ENCODE measurements around the gene SRPK2. TPM values are rescaled to one million over a fixed set of nuclear protein-coding genes. Genes with fewer than 3 reads are reported as not detected.

Gene SRPK2
- total RNA-seq, 4 donors from 2014 or later, result 39.6 to 66.9 (median 45.6) TPM

DNA sequence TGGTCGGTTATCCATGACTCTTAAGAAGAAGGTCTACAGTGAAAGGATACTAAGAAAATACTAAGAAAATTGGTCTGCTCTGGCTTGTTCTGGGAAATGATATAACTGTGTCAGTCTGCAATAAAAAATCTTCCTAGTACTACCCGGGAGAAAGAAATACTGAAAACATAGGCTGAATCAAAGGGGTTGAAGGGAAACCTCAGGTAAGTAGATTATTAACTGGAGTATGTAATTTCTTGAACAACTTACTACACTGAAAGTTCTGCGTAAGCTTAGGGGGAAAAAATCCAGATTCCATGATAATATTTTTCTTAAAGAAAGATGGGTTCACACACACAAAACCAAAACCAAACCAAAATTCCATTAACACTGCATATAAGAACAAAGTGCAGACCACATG, 231.4 kb downstream of the SRPK2 start:
- TF ChIP-seq, protein P1, sequence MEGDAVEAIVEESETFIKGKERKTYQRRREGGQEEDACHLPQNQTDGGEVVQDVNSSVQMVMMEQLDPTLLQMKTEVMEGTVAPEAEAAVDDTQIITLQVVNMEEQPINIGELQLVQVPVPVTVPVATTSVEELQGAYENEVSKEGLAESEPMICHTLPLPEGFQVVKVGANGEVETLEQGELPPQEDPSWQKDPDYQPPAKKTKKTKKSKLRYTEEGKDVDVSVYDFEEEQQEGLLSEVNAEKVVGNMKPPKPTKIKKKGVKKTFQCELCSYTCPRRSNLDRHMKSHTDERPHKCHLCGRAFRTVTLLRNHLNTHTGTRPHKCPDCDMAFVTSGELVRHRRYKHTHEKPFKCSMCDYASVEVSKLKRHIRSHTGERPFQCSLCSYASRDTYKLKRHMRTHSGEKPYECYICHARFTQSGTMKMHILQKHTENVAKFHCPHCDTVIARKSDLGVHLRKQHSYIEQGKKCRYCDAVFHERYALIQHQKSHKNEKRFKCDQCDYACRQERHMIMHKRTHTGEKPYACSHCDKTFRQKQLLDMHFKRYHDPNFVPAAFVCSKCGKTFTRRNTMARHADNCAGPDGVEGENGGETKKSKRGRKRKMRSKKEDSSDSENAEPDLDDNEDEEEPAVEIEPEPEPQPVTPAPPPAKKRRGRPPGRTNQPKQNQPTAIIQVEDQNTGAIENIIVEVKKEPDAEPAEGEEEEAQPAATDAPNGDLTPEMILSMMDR (IDR thresholded peaks at IDR 0.05; ENCODE audit: low read depth), result no peak

DNA sequence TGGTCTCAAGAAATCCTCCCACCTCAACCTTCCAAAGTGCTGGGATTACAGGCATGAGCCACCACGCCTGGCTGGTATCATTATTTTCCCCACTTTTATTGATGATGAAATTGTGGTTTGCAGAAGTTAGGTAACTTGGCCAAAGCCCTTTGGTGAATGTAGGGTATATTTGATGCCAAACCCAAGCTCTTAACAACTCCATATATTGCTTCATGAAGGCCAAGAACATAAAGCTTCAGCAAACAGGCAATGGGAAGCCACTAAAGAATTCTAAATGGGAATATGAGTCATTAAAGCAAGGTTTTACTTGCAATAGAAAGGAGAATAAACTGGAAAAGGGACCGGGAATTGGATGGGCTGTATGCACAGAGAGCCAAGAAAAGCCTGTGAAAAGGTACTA, 232.0 kb downstream of the SRPK2 start:
- TF ChIP-seq, protein P1 (IDR thresholded peaks at IDR 0.05; ENCODE audit: low read depth), result no peak

DNA sequence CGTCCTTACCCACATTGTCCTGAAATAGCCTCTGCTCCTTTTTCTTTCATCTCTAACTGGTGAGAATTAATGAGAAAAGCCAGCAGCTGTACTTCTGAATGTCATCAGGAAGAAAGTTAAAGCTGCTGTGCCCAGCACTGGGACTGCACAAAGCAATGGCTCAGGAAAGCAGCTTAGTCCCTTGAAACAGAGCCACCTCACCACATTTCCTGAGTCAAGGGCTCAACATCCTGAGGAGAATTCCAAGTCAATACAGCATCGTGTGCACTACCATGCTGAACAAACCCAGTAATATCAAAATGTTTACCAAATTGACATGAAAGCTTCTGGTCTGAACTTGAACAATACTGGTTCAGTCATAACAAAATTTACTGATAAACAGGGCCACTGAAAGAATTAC, 234.6 kb downstream of the SRPK2 start:
- TF ChIP-seq, protein P1 (IDR thresholded peaks at IDR 0.05; ENCODE audit: low read depth), result no peak

DNA sequence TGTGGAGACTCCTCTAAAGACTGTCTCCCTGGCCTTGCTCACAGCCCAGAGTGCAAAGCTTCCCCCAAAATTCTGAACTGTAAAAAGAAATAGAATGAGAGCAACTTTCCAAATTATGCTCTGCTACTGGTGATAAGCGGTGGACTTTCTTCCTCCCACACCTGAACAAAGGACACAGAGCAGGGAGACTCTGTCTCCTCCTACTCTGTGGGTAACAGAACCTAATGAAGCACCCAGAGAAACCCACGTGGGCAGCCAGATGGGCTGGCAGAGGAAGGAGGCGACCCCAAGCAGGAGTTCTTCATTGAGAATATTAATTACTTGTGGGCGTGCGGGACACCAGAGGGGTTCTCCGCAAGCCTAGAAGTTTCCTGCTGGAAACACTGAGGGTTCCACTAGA, 235.2 kb downstream of the SRPK2 start:
- TF ChIP-seq, protein P1 (IDR thresholded peaks at IDR 0.05; ENCODE audit: low read depth), result no peak

DNA sequence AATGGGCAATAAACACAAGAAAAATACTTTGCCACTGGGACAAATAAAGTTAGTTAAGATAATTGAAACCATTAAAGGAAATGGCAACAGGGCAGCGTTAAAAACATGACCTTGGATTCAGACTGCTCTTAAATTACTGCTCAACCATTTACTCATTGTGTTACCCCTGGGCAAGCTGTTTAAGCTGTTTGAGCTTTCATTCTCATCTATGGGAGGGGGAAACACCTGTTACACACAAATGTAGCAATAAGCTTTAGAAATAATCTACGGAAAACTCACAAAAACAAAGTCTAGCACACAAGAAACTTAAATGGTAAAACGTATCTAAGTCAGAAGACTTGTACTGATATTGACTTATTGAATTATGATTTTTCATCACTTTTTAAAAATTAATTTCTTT, 237.6 kb downstream of the SRPK2 start:
- TF ChIP-seq, protein P1 (IDR thresholded peaks at IDR 0.05; ENCODE audit: low read depth), result no peak

DNA sequence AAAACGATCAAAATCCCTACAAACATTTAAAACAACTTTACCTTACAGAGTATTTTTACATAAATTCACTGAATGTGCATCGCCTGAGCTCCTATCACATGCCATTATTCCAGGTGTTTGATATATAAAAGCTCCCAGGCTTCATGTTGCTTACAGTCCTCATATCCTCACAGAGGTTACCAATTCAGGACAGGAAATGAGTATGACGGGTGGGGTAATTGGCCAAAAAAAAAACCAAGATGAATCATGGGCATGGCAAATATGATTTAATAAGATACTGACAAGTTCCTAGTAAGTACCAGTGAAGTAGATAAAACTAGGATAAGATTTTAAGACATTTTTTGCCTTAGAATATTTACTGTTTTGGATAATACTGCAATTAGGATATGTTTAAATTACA, 238.9 kb downstream of the SRPK2 start:
- TF ChIP-seq, protein P1 (IDR thresholded peaks at IDR 0.05; ENCODE audit: low read depth), result no peak

DNA sequence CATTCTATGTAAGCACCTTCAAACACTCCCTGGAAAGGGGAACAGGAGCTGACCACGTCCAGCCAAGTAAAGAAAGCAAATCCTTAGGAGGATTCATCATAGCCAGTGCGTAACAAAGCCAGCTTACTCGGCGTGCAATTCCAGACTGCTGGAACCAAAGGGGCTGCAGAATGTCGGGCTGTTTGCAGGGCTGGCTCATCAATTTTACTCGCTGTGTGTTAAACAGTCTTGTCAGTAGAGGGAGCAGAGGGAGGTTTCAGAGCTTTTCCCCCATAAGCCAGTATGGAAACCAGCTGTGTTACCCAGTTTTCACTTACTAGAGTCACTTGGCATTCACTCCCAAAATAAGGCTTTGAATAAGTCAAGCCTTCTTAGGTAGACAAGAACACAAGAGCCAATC, 247.7 kb downstream of the SRPK2 start:
- TF ChIP-seq, protein P1 (IDR thresholded peaks at IDR 0.05; ENCODE audit: low read depth), result no peak

Measured in subcutaneous adipose tissue (tissue), 4 donors.